Activated CD4-positive, alpha-beta T cell treated with anti-CD3 and anti-CD28 coated beads, Interleukin-2, amount 10 ng/mL, durations not matched to agents 24 days and 14 days (primary cell): ENCODE data around the gene FSCN2. TPM values are rescaled to one million over a fixed set of nuclear protein-coding genes. Genes with fewer than 3 reads are reported as not detected.

ENCODE experiments used
- DNase-seq: peaks from one replicate; pipeline ENCODE4 v3.0.0; 2022
- H3K27ac Mint-ChIP-seq: one replicate; pipeline ENCODE4 v1.8.0; 2022; ENCODE audit warnings: mild to moderate bottlenecking, mixed read lengths
- H3K27me3 Mint-ChIP-seq: one replicate; pipeline ENCODE4 v1.8.0; 2022; ENCODE audit warnings: mixed read lengths
- H3K36me3 Mint-ChIP-seq: one replicate; pipeline ENCODE4 v1.8.0; 2022; ENCODE audit warnings: low read depth, mild to moderate bottlenecking, mixed read lengths
- H3K4me1 Mint-ChIP-seq: one replicate; pipeline ENCODE4 v1.8.0; 2021; ENCODE audit warnings: mixed read lengths
- H3K4me3 Mint-ChIP-seq: one replicate; pipeline ENCODE4 v1.8.0; 2022; ENCODE audit warnings: mild to moderate bottlenecking, moderate library complexity, mixed read lengths
- H3K9me3 Mint-ChIP-seq: one replicate; pipeline ENCODE4 v1.8.0; 2021; ENCODE audit warnings: mixed read lengths
- intact Hi-C: fragments of 100-400 bp; cut with micrococcal nuclease; formaldehyde crosslinking; loops from one replicate; pipeline ENCODE4 v1.15.1; 2023
- total RNA-seq: library from RNA; stranded (reverse); gene quantifications from 2 replicates; pipeline ENCODE4 v1.2.3, GENCODE V29; 2022

Gene FSCN2
- total RNA-seq, 1 donor from 2014 or later: 0.51 TPM

GRCh38 chr17:81534157-81535006 is 6.2 kb downstream of the FSCN2 start:
- peaks cover 4% of the 10 kb centered on the region for H3K36me3 Mint-ChIP-seq
- H3K27ac Mint-ChIP-seq: no peak overlapping the region
- intact Hi-C loops: no loop called here
- H3K4me1 Mint-ChIP-seq: no peaks in the 10 kb centered on the region
- DNase-seq: no peak
- peaks cover 17% of the 10 kb centered on the region for H3K27me3 Mint-ChIP-seq
- no peak overlapping the region for H3K4me3 Mint-ChIP-seq
- H3K9me3 Mint-ChIP-seq: no peaks in the 10 kb centered on the region

- Mint-ChIP-seq H3K27ac (no peak overlapping the region), H3K27me3 (peaks cover 17% of the 10 kb centered on the region), H3K36me3 (peaks cover 4% of the 10 kb centered on the region), H3K9me3 (no peaks in the 10 kb centered on the region), H3K4me3 (no peak overlapping the region), H3K4me1 (no peaks in the 10 kb centered on the region)
- intact Hi-C loops: no loop called here
- DNase-seq: no peak
These were observed 6.8 kb downstream of the FSCN2 start for GRCh38 chr17:81535007-81535328.

GRCh38 chr17:81535480-81536298 is 7.5 kb downstream of the FSCN2 start:
- no peak overlapping the region for H3K27ac Mint-ChIP-seq
- H3K4me1 Mint-ChIP-seq: no peaks in the 10 kb centered on the region
- no peaks in the 10 kb centered on the region for H3K9me3 Mint-ChIP-seq
- peaks cover 4% of the 10 kb centered on the region for H3K36me3 Mint-ChIP-seq
- intact Hi-C loops: no loop called here
- peaks cover 17% of the 10 kb centered on the region for H3K27me3 Mint-ChIP-seq
- no peak overlapping the region for H3K4me3 Mint-ChIP-seq
- DNase-seq: no peak

GRCh38 chr17:81536299-81537290 is 8.4 kb downstream of the FSCN2 start:
- Mint-ChIP-seq H3K4me1 (no peaks in the 10 kb centered on the region), H3K27ac (no peak overlapping the region), H3K27me3 (peaks cover 17% of the 10 kb centered on the region), H3K36me3 (peaks cover 7% of the 10 kb centered on the region), H3K9me3 (no peaks in the 10 kb centered on the region), H3K4me3 (no peak overlapping the region)
- intact Hi-C loops: no loop called here
- no peak for DNase-seq

GRCh38 chr17:81537343-81537855 is 9.2 kb downstream of the FSCN2 start:
- intact Hi-C loops: no loop called here
- Mint-ChIP-seq H3K4me3 (no peak overlapping the region), H3K27ac (no peak overlapping the region), H3K9me3 (no peaks in the 10 kb centered on the region), H3K4me1 (no peaks in the 10 kb centered on the region), H3K36me3 (peaks cover 8% of the 10 kb centered on the region), H3K27me3 (peaks cover 17% of the 10 kb centered on the region)
- DNase-seq: peak; percentile 70

- H3K4me3 Mint-ChIP-seq: no peak overlapping the region
- H3K36me3 Mint-ChIP-seq: peaks cover 8% of the 10 kb centered on the region
- no peak overlapping the region for H3K27ac Mint-ChIP-seq
- peaks cover 17% of the 10 kb centered on the region for H3K27me3 Mint-ChIP-seq
- no peaks in the 10 kb centered on the region for H3K9me3 Mint-ChIP-seq
- DNase-seq: no peak
- H3K4me1 Mint-ChIP-seq: no peaks in the 10 kb centered on the region
- intact Hi-C loops: no loop called here
These were observed 9.8 kb downstream of the FSCN2 start for GRCh38 chr17:81537856-81538555.

- intact Hi-C loops: no loop called here
- Mint-ChIP-seq H3K27me3 (peaks cover 17% of the 10 kb centered on the region), H3K4me3 (no peak overlapping the region), H3K9me3 (no peaks in the 10 kb centered on the region), H3K36me3 (peaks cover 8% of the 10 kb centered on the region), H3K4me1 (no peaks in the 10 kb centered on the region), H3K27ac (no peak overlapping the region)
- no peak for DNase-seq
These were observed 10.7 kb downstream of the FSCN2 start for GRCh38 chr17:81538651-81539570.

- Mint-ChIP-seq H3K36me3 (peaks cover 8% of the 10 kb centered on the region), H3K4me3 (no peak overlapping the region), H3K4me1 (no peaks in the 10 kb centered on the region), H3K9me3 (no peaks in the 10 kb centered on the region), H3K27me3 (peaks cover 17% of the 10 kb centered on the region), H3K27ac (no peak overlapping the region)
- intact Hi-C loops: no loop called here
- DNase-seq: no peak
These were observed 11.4 kb downstream of the FSCN2 start for GRCh38 chr17:81539571-81539900.

GRCh38 chr17:81539961-81540675 is 11.9 kb downstream of the FSCN2 start:
- Mint-ChIP-seq H3K9me3 (no peaks in the 10 kb centered on the region), H3K27me3 (peaks cover 17% of the 10 kb centered on the region), H3K4me1 (no peaks in the 10 kb centered on the region), H3K4me3 (no peak overlapping the region), H3K27ac (no peak overlapping the region), H3K36me3 (peaks cover 9% of the 10 kb centered on the region)
- DNase-seq: no peak
- intact Hi-C loops: no loop called here

- no peak overlapping the region for H3K27ac Mint-ChIP-seq
- H3K9me3 Mint-ChIP-seq: no peaks in the 10 kb centered on the region
- H3K36me3 Mint-ChIP-seq: peaks cover 11% of the 10 kb centered on the region
- intact Hi-C loops: no loop called here
- H3K4me3 Mint-ChIP-seq: no peak overlapping the region
- H3K4me1 Mint-ChIP-seq: no peaks in the 10 kb centered on the region
- no peak for DNase-seq
- H3K27me3 Mint-ChIP-seq: peaks cover 13% of the 10 kb centered on the region
These were observed 12.5 kb downstream of the FSCN2 start for GRCh38 chr17:81540676-81541027.

GRCh38 chr17:81541123-81541522 is 12.9 kb downstream of the FSCN2 start:
- no peak for DNase-seq
- H3K36me3 Mint-ChIP-seq: peaks cover 12% of the 10 kb centered on the region
- intact Hi-C loops: no loop called here
- H3K4me3 Mint-ChIP-seq: no peak overlapping the region
- no peak overlapping the region for H3K27ac Mint-ChIP-seq
- H3K9me3 Mint-ChIP-seq: no peaks in the 10 kb centered on the region
- no peaks in the 10 kb centered on the region for H3K4me1 Mint-ChIP-seq
- peaks cover 9% of the 10 kb centered on the region for H3K27me3 Mint-ChIP-seq
